Stimulated activated CD4-positive, alpha-beta T cell treated with anti-CD3 and anti-CD28 coated beads, TNF-alpha, amount 100 ng/mL, for 48 hours (primary cell): ENCODE data around the gene OLFM1.
"Not testable (repeated sequence)": the region's sequence is repeated elsewhere in the genome, so short reads cannot be mapped to it uniquely, and the experiment has no call there.

Experiments used
- DNase-seq, 3 donors: peaks; one replicate each; pipeline ENCODE4 v3.0.0-alpha.2; 2020; ENCODE audit warnings: low read depth in 3 of 3

Gene OLFM1

GRCh38 chr9:135060461-135061116, 26.9 kb upstream of the OLFM1 start:
- DNase-seq: no peak

- DNase-seq: no peak
Observed at GRCh38 chr9:135061441-135061840, 26.0 kb upstream of the OLFM1 start.

GRCh38 chr9:135062254-135062653, 25.2 kb upstream of the OLFM1 start:
- no peak for DNase-seq

- not testable (repeated sequence) for DNase-seq
Observed at GRCh38 chr9:135063466-135063865, 24.0 kb upstream of the OLFM1 start.

- DNase-seq: not testable (repeated sequence)
Observed at GRCh38 chr9:135063888-135064287, 23.6 kb upstream of the OLFM1 start.

- no peak for DNase-seq
Observed at GRCh38 chr9:135065151-135065550, 22.3 kb upstream of the OLFM1 start.

- no peak for DNase-seq
Observed at GRCh38 chr9:135065804-135066203, 21.7 kb upstream of the OLFM1 start.

- DNase-seq: no peak
Observed at GRCh38 chr9:135066291-135066690, 21.2 kb upstream of the OLFM1 start.

GRCh38 chr9:135067096-135067710, 20.3 kb upstream of the OLFM1 start:
- DNase-seq: no peak

- DNase-seq: no peak
Observed at GRCh38 chr9:135068776-135069415, 18.6 kb upstream of the OLFM1 start.

GRCh38 chr9:135069558-135070197, 17.8 kb upstream of the OLFM1 start:
- DNase-seq: no peak

GRCh38 chr9:135070198-135070951, 17.1 kb upstream of the OLFM1 start:
- no peak for DNase-seq

GRCh38 chr9:135070964-135071735, 16.3 kb upstream of the OLFM1 start:
- no peak for DNase-seq

- no peak for DNase-seq
Observed at GRCh38 chr9:135073081-135073740, 14.3 kb upstream of the OLFM1 start.

- no peak for DNase-seq
Observed at GRCh38 chr9:135073741-135074305, 13.6 kb upstream of the OLFM1 start.

- DNase-seq: no peak
Observed at GRCh38 chr9:135074354-135075233, 12.9 kb upstream of the OLFM1 start.

GRCh38 chr9:135075234-135076142, 12.0 kb upstream of the OLFM1 start:
- no peak for DNase-seq
